Measurements from ENCODE around the gene GBP1.
A peak's percentile ranks its signal among the peaks of the same experiment; 100 is the strongest.
"Not testable (repeated sequence)": the region's sequence is repeated elsewhere in the genome, so short reads cannot be mapped to it uniquely, and the experiment has no call there.

The GBP1 gene

GRCh38 chr1:89051955-89052312 lies 13.1 kb downstream of the GBP1 start:
- no peak for DNase-seq (ENCODE audit: low read depth)

GRCh38 chr1:89051300-89051954 lies 13.6 kb downstream of the GBP1 start:
- no peak for DNase-seq (ENCODE audit: low read depth)

GRCh38 chr1:89050649-89051033 lies 14.4 kb downstream of the GBP1 start:
- DNase-seq (ENCODE audit: low read depth) = no peak

- not testable (repeated sequence) for DNase-seq (ENCODE audit: low read depth)
Measured at GRCh38 chr1:89049901-89050648, 14.9 kb downstream of the GBP1 start.

GRCh38 chr1:89049187-89049586 lies 15.8 kb downstream of the GBP1 start:
- DNase-seq (ENCODE audit: low read depth) = not testable (repeated sequence)

- DNase-seq (ENCODE audit: low read depth) = no peak
Measured at GRCh38 chr1:89047734-89048133, 17.3 kb downstream of the GBP1 start.

- DNase-seq (ENCODE audit: low read depth) = not testable (repeated sequence)
Measured at GRCh38 chr1:89046318-89047183, 18.5 kb downstream of the GBP1 start.

- DNase-seq (ENCODE audit: low read depth) = no peak
Measured at GRCh38 chr1:89044970-89045721, 19.9 kb downstream of the GBP1 start.

- DNase-seq (ENCODE audit: low read depth) = no peak
Measured at GRCh38 chr1:89043940-89044339, 21.1 kb downstream of the GBP1 start.

- no peak for DNase-seq (ENCODE audit: low read depth)
Measured at GRCh38 chr1:89042491-89042890, 22.5 kb downstream of the GBP1 start.

- no peak for DNase-seq (ENCODE audit: low read depth)
Measured at GRCh38 chr1:89041721-89042120, 23.3 kb downstream of the GBP1 start.

- peak; percentile 60 for DNase-seq (ENCODE audit: low read depth)
Measured at GRCh38 chr1:89041119-89041641, 23.8 kb downstream of the GBP1 start.

GRCh38 chr1:89040315-89040626 lies 24.7 kb downstream of the GBP1 start:
- DNase-seq (ENCODE audit: low read depth) = no peak

GRCh38 chr1:89037186-89037585 lies 27.8 kb downstream of the GBP1 start:
- DNase-seq (ENCODE audit: low read depth) = no peak

GRCh38 chr1:89035080-89035479 lies 29.9 kb downstream of the GBP1 start:
- no peak for DNase-seq (ENCODE audit: low read depth)

GRCh38 chr1:89034004-89034403 lies 31.0 kb downstream of the GBP1 start:
- DNase-seq (ENCODE audit: low read depth) = not testable (repeated sequence)

GRCh38 chr1:89029051-89029450 lies 36.0 kb downstream of the GBP1 start:
- not testable (repeated sequence) for DNase-seq (ENCODE audit: low read depth)

GRCh38 chr1:89025928-89026327 lies 39.1 kb downstream of the GBP1 start:
- DNase-seq (ENCODE audit: low read depth) = no peak

- DNase-seq (ENCODE audit: low read depth) = no peak
Measured at GRCh38 chr1:89023026-89023425, 42.0 kb downstream of the GBP1 start.

- DNase-seq (ENCODE audit: low read depth) = peak; percentile 44
Measured at GRCh38 chr1:89022167-89022959, 42.6 kb downstream of the GBP1 start, which contains the start of gene GBP3. TSS of gene GBP3 (minus strand) at chr1:89022866. CDS start at chr1:89020721, 2,145 bp downstream.

GRCh38 chr1:89018318-89018717 lies 46.7 kb downstream of the GBP1 start:
- not testable (repeated sequence) for DNase-seq (ENCODE audit: low read depth)
